Thyroid gland (tissue), 4 donors: ENCODE measurements around the gene MESD. TPM values are rescaled to one million over a fixed set of nuclear protein-coding genes. Genes with fewer than 3 reads are reported as not detected.

ENCODE experiments used
- DNase-seq, 2 donors: peaks; one replicate each; pipeline ENCODE4 v3.0.0-alpha.2; 2019
- H3K27ac ChIP-seq, 3 donors: fragments of 200-600 bp; sonication (generic); 1 replicate in 2 of 3; 2 replicates in 1 of 3; pipeline ENCODE4 v1.5.1; 2016 to 2019; ENCODE audit warnings: mild to moderate bottlenecking in 1 of 3, moderate library complexity in 1 of 3
- H3K27me3 ChIP-seq: fragments of 200-600 bp; sonication (generic); one replicate; pipeline ENCODE4 v1.5.1; 2019
- H3K36me3 ChIP-seq, 2 donors: fragments of 200-600 bp; sonication (generic); one replicate each; pipeline ENCODE4 v1.5.1; 2016 to 2019
- H3K4me1 ChIP-seq, 2 donors: fragments of 200-600 bp; sonication (generic); one replicate each; pipeline ENCODE4 v1.5.1; 2017 to 2019
- H3K4me3 ChIP-seq, 3 donors: fragments of 200-600 bp; sonication (generic); replicated peaks in 1 of 3; 1 replicate in 2 of 3; 2 replicates in 1 of 3; pipeline ENCODE4 v1.5.1; 2016; ENCODE audit warnings: mild to moderate bottlenecking in 1 of 3
- H3K9me3 ChIP-seq: fragments of 200-600 bp; sonication (generic); one replicate; pipeline ENCODE4 v1.5.1; 2017
- POLR2A ChIP-seq, 2 donors: fragments of 450-650 bp; IDR thresholded peaks; one replicate each; pipeline ENCODE4 v1.6.1; 2017; ENCODE audit warnings: antibody characterized with exemption in 2 of 2, mild to moderate bottlenecking in 2 of 2, moderate library complexity in 1 of 2
- WGBS, 2 donors: methylation state at CpG; one replicate each; pipeline ENCODE4 v1.1.5; 2017; 5-methylcytosine and 5-hydroxymethylcytosine counted together
- intact Hi-C: fragments of 100-400 bp; cut with DNase I; formaldehyde crosslinking; loops from one replicate; pipeline ENCODE4 v1.15.1; 2023
- total RNA-seq, 4 donors: library from RNA; depleted of rRNA; stranded (reverse); fragments of >200 nt; gene quantifications; one replicate each; pipeline ENCODE4 v1.2.3, GENCODE V29; 2016
- TF ChIP-seq, protein P1 (sequence below), 6 experiments: fragments of 200-600 bp in 3 of 6; fragments of 450-650 bp in 3 of 6; sonication (generic) in 3 of 6; IDR thresholded peaks; one replicate each; pipeline ENCODE4 v1.5.1; 2016 to 2019; ENCODE audit warnings: antibody characterized with exemption in 6 of 6, mild to moderate bottlenecking in 2 of 6, inconsistent platforms in 1 of 6, moderate library complexity in 1 of 6

The MESD gene
- 10 to 100 TPM; 53.7 to 74.6 (median 70.9) TPM for total RNA-seq

DNA sequence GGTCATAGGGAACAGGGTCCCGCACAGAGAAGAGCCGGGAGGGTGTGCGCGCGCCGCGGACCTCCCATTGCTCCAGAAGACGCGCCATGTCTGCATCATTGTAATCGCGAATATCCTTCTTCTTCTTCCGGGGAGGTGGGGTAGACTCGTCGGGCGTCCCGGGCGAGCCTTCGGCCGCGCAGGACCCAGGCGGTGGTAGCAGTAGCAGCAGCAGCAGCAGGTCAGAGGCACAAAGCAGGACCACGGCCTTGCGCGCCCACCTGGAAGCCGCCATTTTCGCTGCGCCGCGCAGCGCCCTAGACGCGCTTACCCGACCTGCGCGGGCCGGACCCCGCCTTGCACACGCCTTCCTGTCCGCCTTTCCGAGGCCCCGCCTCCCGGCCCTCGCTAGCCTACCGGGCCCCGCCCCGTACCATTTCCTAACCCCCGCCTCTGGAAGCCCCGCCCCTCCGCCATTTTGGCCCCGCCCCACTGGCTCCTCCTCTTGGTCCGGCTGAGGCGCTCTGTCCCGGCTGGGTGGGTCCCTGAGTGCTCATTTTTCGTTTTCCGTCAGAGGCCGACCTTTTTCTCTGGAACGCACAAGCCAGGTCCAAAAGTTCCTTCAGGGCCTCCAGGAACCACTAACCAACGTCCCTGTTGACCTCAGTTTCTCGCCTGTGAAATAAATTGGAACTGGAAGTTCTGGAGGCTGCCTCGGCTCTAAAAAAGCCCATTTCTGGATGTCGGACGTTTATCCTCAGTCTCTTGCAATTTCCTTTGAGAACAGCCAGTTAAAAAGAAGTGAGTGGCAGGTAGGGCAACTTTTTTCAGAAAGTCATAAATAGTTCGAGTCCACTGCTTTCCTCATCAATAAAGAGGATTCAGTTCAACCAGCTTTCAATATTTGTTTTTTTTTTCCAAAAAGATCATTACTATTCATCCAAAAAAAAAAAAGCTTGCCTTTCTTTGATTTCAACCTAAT, at the start of gene MESD:
TSS of gene MESD (minus strand) at position 302 of the 961 bp plus-strand sequence. CDS start at position 274, 28 bp downstream.
- WGBS, 2 donors: 1% methylated on average over 21 to 48 of the region's 63 CpGs
- H3K27me3 ChIP-seq: no peaks in the 10 kb centered on the region
- DNase-seq: peak; percentile 98
- intact Hi-C loops: no loop called here
- peak; percentile 89 to 91 for TF ChIP-seq POLR2A (IDR thresholded peaks at IDR 0.05)
- TF ChIP-seq, protein P1, sequence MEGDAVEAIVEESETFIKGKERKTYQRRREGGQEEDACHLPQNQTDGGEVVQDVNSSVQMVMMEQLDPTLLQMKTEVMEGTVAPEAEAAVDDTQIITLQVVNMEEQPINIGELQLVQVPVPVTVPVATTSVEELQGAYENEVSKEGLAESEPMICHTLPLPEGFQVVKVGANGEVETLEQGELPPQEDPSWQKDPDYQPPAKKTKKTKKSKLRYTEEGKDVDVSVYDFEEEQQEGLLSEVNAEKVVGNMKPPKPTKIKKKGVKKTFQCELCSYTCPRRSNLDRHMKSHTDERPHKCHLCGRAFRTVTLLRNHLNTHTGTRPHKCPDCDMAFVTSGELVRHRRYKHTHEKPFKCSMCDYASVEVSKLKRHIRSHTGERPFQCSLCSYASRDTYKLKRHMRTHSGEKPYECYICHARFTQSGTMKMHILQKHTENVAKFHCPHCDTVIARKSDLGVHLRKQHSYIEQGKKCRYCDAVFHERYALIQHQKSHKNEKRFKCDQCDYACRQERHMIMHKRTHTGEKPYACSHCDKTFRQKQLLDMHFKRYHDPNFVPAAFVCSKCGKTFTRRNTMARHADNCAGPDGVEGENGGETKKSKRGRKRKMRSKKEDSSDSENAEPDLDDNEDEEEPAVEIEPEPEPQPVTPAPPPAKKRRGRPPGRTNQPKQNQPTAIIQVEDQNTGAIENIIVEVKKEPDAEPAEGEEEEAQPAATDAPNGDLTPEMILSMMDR (IDR thresholded peaks at IDR 0.05): peak in 1 of 6 experiments; percentile 3
- H3K4me1 ChIP-seq: peaks cover 36 to 41% of the 10 kb centered on the region in 2 donors
- H3K4me3 ChIP-seq: peak within 1 kb of the TSS; percentile 58 to 86 (median 69)
- H3K9me3 ChIP-seq: no peaks in the 10 kb centered on the region
- H3K27ac ChIP-seq: peak within 1 kb of the TSS; percentile 90 to 97 (median 96)
- no peaks in the 10 kb centered on the region for H3K36me3 ChIP-seq

DNA sequence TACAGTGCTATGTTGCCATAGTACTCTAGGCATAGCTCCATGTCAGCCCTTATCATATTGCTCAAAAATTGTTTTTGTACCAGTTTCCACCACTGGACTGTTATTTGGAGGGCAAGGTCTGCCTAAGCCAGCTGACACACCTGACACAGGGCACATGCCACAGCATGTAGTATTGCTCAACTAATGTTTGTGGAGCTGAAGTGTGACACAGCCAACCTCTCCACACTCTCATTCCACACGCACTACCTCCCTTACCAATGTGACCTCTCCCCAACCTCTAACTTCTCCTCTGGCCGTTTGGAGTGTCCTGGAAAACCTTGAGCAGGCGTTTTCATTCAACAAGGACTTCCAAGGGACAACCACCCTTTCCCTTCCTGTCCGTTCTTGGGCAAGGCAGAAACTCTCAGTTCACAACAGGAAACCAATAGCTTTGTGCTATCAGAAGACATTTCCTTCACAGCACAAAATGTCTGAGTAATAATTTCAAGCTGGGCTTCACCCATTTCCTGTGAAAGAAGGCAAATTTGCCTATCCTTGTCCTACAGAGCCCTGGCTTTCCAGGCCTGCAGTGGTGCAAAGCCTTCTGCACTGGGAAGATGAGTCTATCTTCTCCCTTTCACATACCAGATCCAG, 49.5 kb upstream of the MESD start:
- H3K27me3 ChIP-seq: no peaks in the 10 kb centered on the region
- no peak for TF ChIP-seq POLR2A (IDR thresholded peaks at IDR 0.05)
- TF ChIP-seq, protein P1 (IDR thresholded peaks at IDR 0.05): no peak
- peak in 1 of 2 donors; percentile 4 for DNase-seq
- intact Hi-C loops: no loop called here
- no peak overlapping the region for H3K27ac ChIP-seq
- 28 to 43% methylated on average over 4 of the region's 4 CpGs for WGBS, 2 donors
- H3K9me3 ChIP-seq: no peaks in the 10 kb centered on the region
- no peaks in the 10 kb centered on the region for H3K36me3 ChIP-seq
- no peaks in the 10 kb centered on the region for H3K4me1 ChIP-seq
- H3K4me3 ChIP-seq: no peak overlapping the region

DNA sequence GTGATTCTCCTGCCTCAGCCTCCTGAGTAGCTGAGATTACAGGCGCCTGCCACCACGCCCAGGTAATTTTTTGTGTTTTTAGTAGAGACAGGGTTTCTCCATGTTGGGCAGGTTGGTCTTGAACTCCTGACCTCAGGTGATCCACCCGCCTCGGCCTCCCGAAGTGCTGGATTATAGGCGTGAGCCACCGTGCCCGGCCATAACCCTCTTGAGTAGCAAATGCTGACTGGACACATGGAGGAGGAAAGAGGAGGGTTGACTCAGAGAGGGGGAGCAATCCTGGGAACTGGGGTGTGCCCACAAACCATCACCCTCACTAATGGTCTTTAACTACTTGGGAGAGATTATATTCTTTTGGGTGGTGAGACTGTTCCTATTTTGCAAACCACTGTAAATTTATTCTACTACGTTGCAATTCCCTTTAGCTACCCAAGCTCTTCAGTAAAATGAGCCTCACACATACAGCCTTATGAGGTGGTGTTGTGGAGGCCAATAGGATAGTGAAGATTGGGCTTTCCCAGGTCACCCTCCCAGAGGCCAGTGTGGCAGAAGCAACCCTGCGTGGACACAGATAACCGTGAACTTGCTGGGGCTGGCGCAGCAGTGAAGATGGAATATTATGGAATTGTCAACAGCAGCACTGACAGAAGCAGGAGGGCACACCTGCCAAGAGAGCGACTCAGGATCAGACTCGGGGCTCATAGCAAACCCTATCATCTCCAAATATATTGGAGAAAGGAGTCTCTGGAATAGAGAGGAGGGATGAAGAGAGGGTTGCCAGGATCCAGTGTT, 48.5 kb upstream of the MESD start:
- WGBS, 2 donors: 94 to 95% methylated on average over 13 to 14 of the region's 14 CpGs
- Histone ChIP-seq H3K4me1 (no peaks in the 10 kb centered on the region), H3K9me3 (no peaks in the 10 kb centered on the region), H3K36me3 (no peaks in the 10 kb centered on the region), H3K4me3 (no peak overlapping the region), H3K27ac (no peak overlapping the region), H3K27me3 (no peaks in the 10 kb centered on the region)
- TF ChIP-seq POLR2A (IDR thresholded peaks at IDR 0.05): no peak
- TF ChIP-seq, protein P1 (IDR thresholded peaks at IDR 0.05): no peak
- intact Hi-C loops: no loop called here
- no peak for DNase-seq

GRCh38 chr15:81033508-81033907, 43.9 kb upstream of the MESD start:
- 47 to 53% methylated on average over 2 of the region's 2 CpGs for WGBS, 2 donors
- Histone ChIP-seq H3K36me3 (no peaks in the 10 kb centered on the region), H3K27me3 (no peaks in the 10 kb centered on the region), H3K9me3 (no peaks in the 10 kb centered on the region), H3K4me1 (no peaks in the 10 kb centered on the region), H3K4me3 (no peak overlapping the region), H3K27ac (peak overlapping the region in 1 of 3 donors; percentile 7)
- intact Hi-C loops: no loop called here
- DNase-seq: no peak
- TF ChIP-seq, protein P1 (IDR thresholded peaks at IDR 0.05): no peak
- TF ChIP-seq POLR2A (IDR thresholded peaks at IDR 0.05): no peak
